K562 (cell line): ENCODE results near the gene ZNF610.

Experiments used
- ADNP ChIP-seq: fragments of 200-800 bp; sonication (Bioruptor generic); IDR thresholded peaks from 2 replicates; pipeline ENCODE4 v1.6.1; 2016; ENCODE audit warnings: missing genetic modification characterization, missing compliant biosample characterization
- CBFA2T2 ChIP-seq: fragments of 450-650 bp; conservative IDR thresholded peaks from 2 replicates; pipeline ENCODE4 v1.6.1; 2017; ENCODE audit warnings: mild to moderate bottlenecking
- CHCHD3 ChIP-seq: fragments of 250-450 bp; sonication (Bioruptor Pico); IDR thresholded peaks from 2 replicates; pipeline ENCODE4 v2.1.2; 2022; ENCODE audit warnings: mild to moderate bottlenecking
- CTCF ChIP-seq, 3 experiments: IDR thresholded peaks in 2 of 3; conservative IDR thresholded peaks in 1 of 3; 2 replicates each; pipeline ENCODE4 v1.5.1; 2011 to 2012; ENCODE audit warnings: low read length in 3 of 3, mild to moderate bottlenecking in 3 of 3, control low read depth in 2 of 3, improper control_type of control experiment in 1 of 3, inconsistent platforms in 1 of 3, low read depth in 1 of 3, mixed read lengths in 1 of 3, moderate library complexity in 1 of 3; ENCODE audit not compliant: insufficient read depth in 2 of 3
- E2F4 ChIP-seq: sonication (generic); formaldehyde crosslinking; IDR thresholded peaks from 2 replicates; pipeline ENCODE4 v1.8.0; 2022; ENCODE audit warnings: mild to moderate bottlenecking, low read depth, missing genetic modification reagents
- GTF3C2 ChIP-seq: IDR thresholded peaks from 3 replicates; pipeline ENCODE4 v1.6.1; 2011; ENCODE audit warnings: borderline replicate concordance, mild to moderate bottlenecking, moderate library complexity; ENCODE audit not compliant: insufficient read length; ENCODE audit errors: extremely low read depth
- MAFK ChIP-seq: IDR thresholded peaks from 2 replicates; pipeline ENCODE4 v1.6.1; 2011; ENCODE audit warnings: low read length, improper control_type of control experiment
- XRCC4 ChIP-seq: IDR thresholded peaks from one replicate; pipeline ENCODE4 v1.6.1; 2011; ENCODE audit not compliant: insufficient read depth, insufficient read length; ENCODE audit errors: extremely low read depth
- ZNF274 ChIP-seq: IDR thresholded peaks from 2 replicates; pipeline ENCODE4 v1.6.1; 2011; ENCODE audit warnings: low read depth, mild to moderate bottlenecking, low read length, moderate library complexity, borderline replicate concordance

GRCh38 chr19:52291781-52292180, 44.3 kb upstream of the ZNF610 start:
- TF ChIP-seq XRCC4, result no peak
- no peak for TF ChIP-seq ADNP
- no peak for TF ChIP-seq ZNF274
- TF ChIP-seq MAFK, result no peak
- no peak for TF ChIP-seq CBFA2T2
- TF ChIP-seq CTCF (IDR thresholded peaks at IDR 0.05 in 2 of 3, conservative IDR thresholded peaks at IDR 0.05 in 1 of 3; ENCODE audit: insufficient read depth in 2 of 3, low read depth in 1 of 3, low read length in 3 of 3), result no peak
- no peak for TF ChIP-seq GTF3C2
- TF ChIP-seq E2F4 (CRISPR knock-in tag), result no peak
- no peak for TF ChIP-seq CHCHD3 (CRISPR knock-in tag)
